NAMALWA (cell line): ENCODE data around the gene DHRS9.
A peak's percentile ranks its signal among the peaks of the same experiment; 100 is the strongest.
"Not testable (repeated sequence)": the region's sequence is repeated elsewhere in the genome, so short reads cannot be mapped to it uniquely, and the experiment has no call there.

Experiments used
- DNase-seq: peaks from one replicate; pipeline ENCODE4 v3.0.0-alpha.2; 2015; ENCODE audit warnings: low spot score

The DHRS9 gene

GRCh38 chr2:169095621-169096105, 26.3 kb downstream of the DHRS9 start:
- no peak for DNase-seq

GRCh38 chr2:169104848-169105247, 35.5 kb downstream of the DHRS9 start:
- no peak for DNase-seq

GRCh38 chr2:169105476-169105875, 36.1 kb downstream of the DHRS9 start:
- no peak for DNase-seq

- no peak for DNase-seq
These were observed 36.8 kb downstream of the DHRS9 start for GRCh38 chr2:169106134-169106533.

GRCh38 chr2:169106563-169107545, 37.5 kb downstream of the DHRS9 start:
- DNase-seq = no peak

GRCh38 chr2:169107645-169108044, 38.3 kb downstream of the DHRS9 start:
- DNase-seq = no peak

GRCh38 chr2:169108099-169108884, 38.9 kb downstream of the DHRS9 start:
- no peak for DNase-seq

- DNase-seq = peak; percentile 76
These were observed 40.4 kb downstream of the DHRS9 start for GRCh38 chr2:169109502-169110409.

GRCh38 chr2:169110419-169110818, 41.1 kb downstream of the DHRS9 start:
- DNase-seq = no peak

- DNase-seq = no peak
These were observed 41.6 kb downstream of the DHRS9 start for GRCh38 chr2:169110916-169111315.

GRCh38 chr2:169112841-169113240, 43.5 kb downstream of the DHRS9 start:
- DNase-seq = no peak

GRCh38 chr2:169114056-169114455, 44.7 kb downstream of the DHRS9 start:
- DNase-seq = no peak

GRCh38 chr2:169116327-169116726, 47.0 kb downstream of the DHRS9 start:
- no peak for DNase-seq

GRCh38 chr2:169116993-169117392, 47.6 kb downstream of the DHRS9 start:
- DNase-seq = no peak

GRCh38 chr2:169118060-169118459, 48.7 kb downstream of the DHRS9 start:
- no peak for DNase-seq

- no peak for DNase-seq
These were observed 49.9 kb downstream of the DHRS9 start for GRCh38 chr2:169119123-169119760.

- DNase-seq = no peak
These were observed 50.5 kb downstream of the DHRS9 start for GRCh38 chr2:169119851-169120250.

- DNase-seq = no peak
These were observed 60.4 kb downstream of the DHRS9 start for GRCh38 chr2:169129703-169130243.

- peak; percentile 79 for DNase-seq
These were observed 62.5 kb downstream of the DHRS9 start for GRCh38 chr2:169131587-169132512.

GRCh38 chr2:169134272-169134671, 64.9 kb downstream of the DHRS9 start:
- DNase-seq = not testable (repeated sequence)
